Measurements from ENCODE around the gene GNG12.

GNG12 gene

DNA sequence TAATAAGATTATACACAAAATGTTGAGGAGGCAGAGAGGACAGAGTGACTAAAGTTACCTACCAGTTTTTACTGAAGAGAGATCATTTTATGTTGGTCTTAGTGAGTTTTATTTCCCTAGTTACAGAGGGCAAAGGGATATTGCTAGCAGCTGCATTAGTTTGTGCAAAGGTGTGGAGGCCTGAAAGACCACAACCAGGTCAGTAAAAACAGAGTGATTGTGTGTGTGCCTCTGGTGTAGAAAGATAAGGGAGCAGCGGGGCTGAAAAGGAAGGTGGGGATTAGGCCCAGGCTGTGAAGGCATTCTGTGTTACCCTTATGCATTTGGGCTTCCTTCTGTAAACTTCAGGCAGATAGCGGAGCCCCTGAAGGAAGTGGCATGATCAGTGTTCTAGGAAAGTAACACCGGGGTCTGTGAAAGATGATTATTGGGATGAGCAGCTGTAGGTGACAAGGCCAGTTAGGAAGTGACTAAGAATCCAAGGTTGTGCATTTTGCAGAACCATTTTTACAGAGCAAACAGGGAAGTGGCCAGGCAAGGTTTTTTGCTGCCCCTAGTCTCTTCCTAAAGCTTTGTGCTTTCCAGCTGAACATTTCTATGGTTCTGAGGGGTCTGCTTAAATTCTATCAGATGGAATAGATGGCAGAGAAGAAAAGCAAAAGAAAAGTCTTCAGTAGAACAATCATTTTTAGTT lies 144.6 kb downstream of the GNG12 start:
- no peak for DNase-seq (ENCODE audit: low spot score)
- TF ChIP-seq, protein P1, sequence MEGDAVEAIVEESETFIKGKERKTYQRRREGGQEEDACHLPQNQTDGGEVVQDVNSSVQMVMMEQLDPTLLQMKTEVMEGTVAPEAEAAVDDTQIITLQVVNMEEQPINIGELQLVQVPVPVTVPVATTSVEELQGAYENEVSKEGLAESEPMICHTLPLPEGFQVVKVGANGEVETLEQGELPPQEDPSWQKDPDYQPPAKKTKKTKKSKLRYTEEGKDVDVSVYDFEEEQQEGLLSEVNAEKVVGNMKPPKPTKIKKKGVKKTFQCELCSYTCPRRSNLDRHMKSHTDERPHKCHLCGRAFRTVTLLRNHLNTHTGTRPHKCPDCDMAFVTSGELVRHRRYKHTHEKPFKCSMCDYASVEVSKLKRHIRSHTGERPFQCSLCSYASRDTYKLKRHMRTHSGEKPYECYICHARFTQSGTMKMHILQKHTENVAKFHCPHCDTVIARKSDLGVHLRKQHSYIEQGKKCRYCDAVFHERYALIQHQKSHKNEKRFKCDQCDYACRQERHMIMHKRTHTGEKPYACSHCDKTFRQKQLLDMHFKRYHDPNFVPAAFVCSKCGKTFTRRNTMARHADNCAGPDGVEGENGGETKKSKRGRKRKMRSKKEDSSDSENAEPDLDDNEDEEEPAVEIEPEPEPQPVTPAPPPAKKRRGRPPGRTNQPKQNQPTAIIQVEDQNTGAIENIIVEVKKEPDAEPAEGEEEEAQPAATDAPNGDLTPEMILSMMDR (IDR thresholded peaks at IDR 0.05; ENCODE audit: extremely low read depth, missing control alignments), result no peak

DNA sequence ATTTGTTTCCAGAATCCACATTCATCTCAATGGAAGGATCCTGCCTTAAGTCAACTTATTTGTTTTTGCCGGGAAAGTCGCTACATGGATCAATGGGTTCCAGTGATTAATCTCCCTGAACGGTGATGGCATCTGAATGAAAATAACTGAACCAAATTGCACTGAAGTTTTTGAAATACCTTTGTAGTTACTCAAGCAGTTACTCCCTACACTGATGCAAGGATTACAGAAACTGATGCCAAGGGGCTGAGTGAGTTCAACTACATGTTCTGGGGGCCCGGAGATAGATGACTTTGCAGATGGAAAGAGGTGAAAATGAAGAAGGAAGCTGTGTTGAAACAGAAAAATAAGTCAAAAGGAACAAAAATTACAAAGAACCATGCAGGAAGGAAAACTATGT lies 145.6 kb downstream of the GNG12 start:
- no peak for DNase-seq (ENCODE audit: low spot score)
- TF ChIP-seq, protein P1 (IDR thresholded peaks at IDR 0.05; ENCODE audit: extremely low read depth, missing control alignments), result no peak

DNA sequence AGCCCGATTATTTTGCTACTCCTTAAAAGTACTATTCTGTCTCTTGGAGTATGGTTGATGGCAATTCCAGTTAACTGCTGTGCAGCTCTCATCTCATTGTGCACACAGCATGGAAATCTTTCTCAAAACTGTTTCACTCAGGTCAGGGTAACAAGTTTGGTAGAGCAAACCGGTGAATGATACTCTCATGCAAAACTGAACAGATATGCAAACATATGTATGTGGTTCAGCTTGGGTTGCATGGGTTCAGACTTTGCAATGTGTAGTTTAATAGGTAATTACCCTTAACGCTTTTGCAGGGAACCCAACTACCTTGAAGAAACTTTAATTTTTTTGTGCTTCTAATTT lies 146.1 kb downstream of the GNG12 start:
- peak; percentile 25 for DNase-seq (ENCODE audit: low spot score)
- TF ChIP-seq, protein P1 (IDR thresholded peaks at IDR 0.05; ENCODE audit: extremely low read depth, missing control alignments), result no peak

DNA sequence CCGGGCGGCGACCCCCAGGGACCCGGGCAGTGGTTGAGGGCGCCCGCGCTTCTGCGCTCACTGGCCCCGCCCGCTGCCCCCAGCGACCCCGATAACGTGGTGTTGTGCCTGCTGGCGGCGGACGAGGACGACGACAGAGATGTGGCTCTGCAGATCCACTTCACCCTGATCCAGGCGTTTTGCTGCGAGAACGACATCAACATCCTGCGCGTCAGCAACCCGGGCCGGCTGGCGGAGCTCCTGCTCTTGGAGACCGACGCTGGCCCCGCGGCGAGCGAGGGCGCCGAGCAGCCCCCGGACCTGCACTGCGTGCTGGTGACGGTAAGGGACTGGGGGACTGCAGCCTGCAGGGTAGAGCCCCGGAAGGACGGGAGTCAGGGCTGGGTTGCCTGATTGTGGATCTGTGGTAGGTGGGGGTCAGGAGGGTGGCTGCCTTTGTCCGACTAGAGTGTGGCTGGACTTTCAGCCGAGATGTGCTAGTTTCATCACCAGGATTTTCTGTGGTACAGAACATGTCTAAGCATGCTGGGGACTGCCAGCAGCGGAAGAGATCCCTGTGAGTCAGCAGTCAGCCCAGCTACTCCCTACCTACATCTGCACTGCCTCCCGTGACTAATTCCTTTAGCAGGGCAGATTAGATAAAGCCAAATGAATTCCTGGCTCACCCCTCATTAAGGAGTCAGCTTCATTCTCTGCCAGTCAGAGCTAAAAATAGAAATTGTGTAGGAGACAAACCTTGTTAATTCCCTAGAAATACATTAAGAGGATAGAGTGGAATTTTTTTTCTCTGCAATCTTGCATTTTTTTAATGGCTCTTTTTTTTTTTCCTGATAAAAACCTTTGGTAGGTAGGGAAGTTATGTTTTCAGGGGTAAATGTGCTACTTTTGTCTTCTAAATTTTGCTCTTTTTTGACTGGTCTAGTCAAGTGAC lies 146.7 kb downstream of the GNG12 start:
- TF ChIP-seq, protein P1 (IDR thresholded peaks at IDR 0.05; ENCODE audit: extremely low read depth, missing control alignments), result no peak
- peak; percentile 53 for DNase-seq (ENCODE audit: low spot score)

DNA sequence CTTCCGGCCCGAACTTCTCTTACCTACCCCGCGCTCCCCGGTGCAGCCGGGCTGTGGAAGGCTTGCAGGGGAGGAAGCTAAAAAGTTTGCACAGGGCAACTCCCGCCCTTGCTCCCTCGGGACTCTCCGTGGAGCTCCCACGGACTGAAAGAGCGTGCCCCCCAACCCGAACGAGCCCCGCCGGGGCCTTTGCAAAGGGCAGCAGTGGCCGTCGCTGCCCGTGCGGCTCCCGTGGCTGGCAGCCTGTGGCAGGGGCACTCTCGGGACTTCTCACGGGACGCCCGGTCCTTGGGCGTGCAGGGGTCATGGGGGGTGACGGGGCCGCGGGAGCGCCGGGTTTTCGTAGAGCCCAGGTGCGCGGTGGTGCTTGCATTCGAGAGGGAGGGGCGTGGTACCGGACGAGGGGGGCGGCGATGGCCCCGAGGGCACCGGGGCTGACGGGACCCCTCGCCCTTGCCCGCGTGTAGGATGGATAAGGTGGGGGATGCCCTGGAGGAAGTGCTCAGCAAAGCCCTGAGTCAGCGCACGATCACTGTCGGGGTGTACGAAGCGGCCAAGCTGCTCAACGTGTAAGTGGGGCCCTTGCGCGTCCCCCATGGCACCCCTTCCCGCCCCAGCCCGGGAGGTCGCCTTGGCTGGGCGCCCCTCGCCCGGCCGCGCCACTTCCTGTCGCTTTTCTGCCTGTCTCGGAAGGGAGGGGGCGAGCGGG lies 147.6 kb downstream of the GNG12 start:
- TF ChIP-seq, protein P1 (IDR thresholded peaks at IDR 0.05; ENCODE audit: extremely low read depth, missing control alignments), result no peak
- DNase-seq (ENCODE audit: low spot score), result peak; percentile 63

DNA sequence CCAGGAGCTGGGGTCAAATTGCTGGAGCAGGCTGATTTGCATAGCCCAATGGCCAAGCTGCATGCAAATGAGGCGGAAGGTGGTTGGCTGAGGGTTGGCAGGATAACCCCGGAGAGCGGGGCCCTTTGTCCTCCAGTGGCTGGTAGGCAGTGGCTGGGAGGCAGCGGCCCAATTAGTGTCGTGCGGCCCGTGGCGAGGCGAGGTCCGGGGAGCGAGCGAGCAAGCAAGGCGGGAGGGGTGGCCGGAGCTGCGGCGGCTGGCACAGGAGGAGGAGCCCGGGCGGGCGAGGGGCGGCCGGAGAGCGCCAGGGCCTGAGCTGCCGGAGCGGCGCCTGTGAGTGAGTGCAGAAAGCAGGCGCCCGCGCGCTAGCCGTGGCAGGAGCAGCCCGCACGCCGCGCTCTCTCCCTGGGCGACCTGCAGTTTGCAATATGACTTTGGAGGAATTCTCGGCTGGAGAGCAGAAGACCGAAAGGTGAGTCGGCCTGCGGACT lies 148.2 kb downstream of the GNG12 start, which contains the start of gene GADD45A:
TSS of gene GADD45A (plus strand) at position 135 of the 491 bp plus-strand sequence. CDS start at position 429, 294 bp downstream.
- TF ChIP-seq, protein P1 (IDR thresholded peaks at IDR 0.05; ENCODE audit: extremely low read depth, missing control alignments), result no peak
- peak; percentile 96 for DNase-seq (ENCODE audit: low spot score)

All from GM20000 (cell line).